HUES6 (cell line): Measurements from ENCODE around the gene SLC22A16.

Source experiments
- H3K27ac ChIP-seq: 2 replicates; pipeline ENCODE4 v1.7.0; 2013; ENCODE audit warnings: low read depth, mild to moderate bottlenecking, low read length, inconsistent platforms
- H3K27me3 ChIP-seq: 2 replicates; pipeline ENCODE4 v1.6.1; 2013; ENCODE audit warnings: low read length; ENCODE audit not compliant: control insufficient read depth, insufficient read depth
- H3K36me3 ChIP-seq: 2 replicates; pipeline ENCODE4 v1.6.1; 2013; ENCODE audit warnings: low read length; ENCODE audit not compliant: control insufficient read depth, insufficient read depth
- H3K4me1 ChIP-seq: 2 replicates; pipeline ENCODE4 v1.6.1; 2013; ENCODE audit warnings: low read length; ENCODE audit not compliant: control insufficient read depth, insufficient read depth
- H3K4me3 ChIP-seq: 2 replicates; pipeline ENCODE4 v1.5.1; 2013; ENCODE audit warnings: low read depth, low read length
- H3K9ac ChIP-seq: one replicate; pipeline ENCODE4 v1.6.1; 2013; ENCODE audit warnings: mild to moderate bottlenecking, low read length
- H3K9me3 ChIP-seq: 2 replicates; pipeline ENCODE4 v1.6.1; 2013; ENCODE audit warnings: low read depth, low read length; ENCODE audit not compliant: control insufficient read depth, insufficient read depth

The SLC22A16 gene

DNA sequence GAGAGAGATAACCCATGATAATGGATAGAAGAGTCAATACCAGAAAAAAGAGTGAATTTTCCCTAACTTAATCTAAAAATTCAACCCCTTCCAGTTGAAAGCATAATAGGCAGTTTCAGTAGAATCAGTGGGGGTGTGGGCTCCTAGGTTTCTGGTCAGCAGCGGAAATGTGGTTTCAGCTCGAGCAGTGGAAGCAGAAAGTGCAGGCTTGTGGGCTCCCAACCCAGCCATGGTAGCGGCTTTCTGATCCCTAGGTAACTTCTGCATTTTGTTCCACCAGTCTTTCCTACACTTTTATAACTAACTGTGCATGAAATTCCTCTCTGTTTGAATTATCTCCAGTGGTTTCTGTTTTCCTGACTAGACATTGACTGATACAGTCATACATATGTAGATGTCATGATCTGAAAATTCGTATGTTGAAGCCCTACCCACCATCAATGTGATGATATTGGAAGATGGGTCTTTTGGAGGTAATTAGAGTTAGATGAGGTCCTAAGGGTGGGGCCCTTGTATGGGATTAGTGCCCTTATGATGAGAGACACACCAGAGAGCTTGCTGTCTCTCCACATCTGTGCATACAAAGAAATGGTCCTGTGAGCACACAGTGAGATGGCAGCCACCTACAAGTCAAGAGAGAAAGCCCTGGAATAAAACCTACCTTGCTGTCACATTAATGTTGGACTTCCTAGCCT lies 54.5 kb downstream of the SLC22A16 start:
- Histone ChIP-seq H3K9me3 (peaks cover 6% of the 10 kb centered on the region; the same call in 1 of the 2 replicates), H3K27ac (no peak overlapping the region), H3K9ac (no peak overlapping the region), H3K4me3 (no peak overlapping the region), H3K36me3 (no peaks in the 10 kb centered on the region), H3K27me3 (no peaks in the 10 kb centered on the region), H3K4me1 (no peaks in the 10 kb centered on the region)

DNA sequence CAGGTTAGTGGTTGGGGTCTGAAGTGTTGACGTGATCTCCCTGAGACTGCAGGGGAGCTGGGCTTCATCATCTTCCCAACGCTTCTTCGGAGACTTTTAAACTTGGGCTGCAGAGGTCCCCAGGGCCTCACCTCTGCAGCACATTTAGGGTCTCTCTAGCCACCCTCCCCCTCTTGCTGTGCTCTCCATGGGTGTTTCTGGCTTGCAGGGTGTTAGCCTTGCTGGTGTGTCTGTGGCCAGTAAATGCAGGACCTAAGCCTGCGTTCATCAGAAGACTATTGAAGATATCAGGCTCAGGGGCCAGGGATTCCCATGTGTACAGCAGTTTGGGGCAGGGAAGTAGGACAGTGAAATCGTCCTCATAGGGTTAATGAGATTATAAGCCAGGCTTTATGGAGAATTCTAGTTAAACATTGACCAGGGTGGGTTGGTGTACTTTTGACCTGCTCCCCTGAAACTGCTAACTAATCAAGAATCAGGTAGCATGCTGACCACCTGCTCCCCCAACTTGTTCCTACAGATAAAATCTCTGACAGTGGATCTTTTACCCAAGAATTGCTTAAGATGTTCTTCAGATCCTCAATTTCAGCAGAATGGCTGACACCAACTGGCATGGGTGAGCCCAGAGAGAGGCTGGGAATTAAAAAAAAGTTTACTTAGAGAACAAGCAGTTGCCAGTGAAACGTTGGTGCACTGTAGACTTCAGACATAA lies 57.2 kb downstream of the SLC22A16 start:
- H3K27me3 ChIP-seq = no peaks in the 10 kb centered on the region
- no peak overlapping the region for H3K4me3 ChIP-seq
- H3K27ac ChIP-seq = no peak overlapping the region
- H3K4me1 ChIP-seq = no peaks in the 10 kb centered on the region
- H3K9ac ChIP-seq = no peak overlapping the region
- H3K9me3 ChIP-seq = peaks cover 9% of the 10 kb centered on the region; the same call in 1 of the 2 replicates
- H3K36me3 ChIP-seq = no peaks in the 10 kb centered on the region

GRCh38 chr6:110418594-110418993 lies 57.8 kb downstream of the SLC22A16 start:
- H3K9me3 ChIP-seq = peaks cover 9% of the 10 kb centered on the region; the same call in 1 of the 2 replicates
- H3K27ac ChIP-seq = no peak overlapping the region
- H3K36me3 ChIP-seq = no peaks in the 10 kb centered on the region
- H3K27me3 ChIP-seq = no peaks in the 10 kb centered on the region
- H3K4me3 ChIP-seq = no peak overlapping the region
- H3K4me1 ChIP-seq = no peaks in the 10 kb centered on the region
- no peak overlapping the region for H3K9ac ChIP-seq

- Histone ChIP-seq H3K27me3 (no peaks in the 10 kb centered on the region), H3K36me3 (no peaks in the 10 kb centered on the region), H3K9ac (no peak within 1 kb of the TSS), H3K27ac (no peak within 1 kb of the TSS), H3K4me1 (no peaks in the 10 kb centered on the region), H3K4me3 (no peak within 1 kb of the TSS), H3K9me3 (peaks cover 3% of the 10 kb centered on the region; the same call in 1 of the 2 replicates)
Observed at GRCh38 chr6:110415086-110415916, 61.1 kb downstream of the SLC22A16 start, which contains the start of gene DDO. TSS of gene DDO (minus strand) at chr6:110415575. CDS start at chr6:110413462, 2,113 bp downstream.

DNA sequence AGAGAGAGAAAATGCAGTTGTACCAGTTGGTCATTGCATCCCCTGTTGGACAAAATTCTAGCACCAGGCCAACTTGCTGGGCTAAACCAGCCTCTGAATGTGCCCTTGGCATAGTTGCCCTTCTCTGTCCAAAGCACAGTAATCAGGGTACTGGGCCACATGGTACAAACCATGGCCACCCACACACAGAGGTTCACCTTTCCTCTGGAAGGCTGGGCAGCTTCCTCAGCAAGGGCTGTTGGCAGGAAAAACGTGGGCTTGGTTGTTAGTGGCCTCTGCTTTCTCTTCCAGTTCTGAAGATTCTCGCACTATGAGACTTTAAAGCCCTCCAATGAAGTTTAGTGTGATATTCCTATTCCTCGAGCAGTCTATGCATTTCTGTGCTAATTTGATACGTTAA lies 61.7 kb downstream of the SLC22A16 start:
- H3K27ac ChIP-seq = no peak overlapping the region
- H3K4me3 ChIP-seq = no peak overlapping the region
- H3K4me1 ChIP-seq = no peaks in the 10 kb centered on the region
- no peaks in the 10 kb centered on the region for H3K27me3 ChIP-seq
- no peaks in the 10 kb centered on the region for H3K36me3 ChIP-seq
- H3K9ac ChIP-seq = no peak overlapping the region
- H3K9me3 ChIP-seq = peaks cover 3% of the 10 kb centered on the region; the same call in 1 of the 2 replicates

GRCh38 chr6:110412360-110412759 lies 64.1 kb downstream of the SLC22A16 start:
- H3K36me3 ChIP-seq = no peaks in the 10 kb centered on the region
- no peak overlapping the region for H3K27ac ChIP-seq
- no peak overlapping the region for H3K4me3 ChIP-seq
- H3K27me3 ChIP-seq = no peaks in the 10 kb centered on the region
- no peak overlapping the region for H3K9ac ChIP-seq
- peaks cover 3% of the 10 kb centered on the region; the same call in 1 of the 2 replicates for H3K9me3 ChIP-seq
- H3K4me1 ChIP-seq = no peaks in the 10 kb centered on the region

- no peaks in the 10 kb centered on the region for H3K9me3 ChIP-seq
- H3K27me3 ChIP-seq = no peaks in the 10 kb centered on the region
- H3K4me3 ChIP-seq = no peak overlapping the region
- H3K9ac ChIP-seq = no peak overlapping the region
- no peaks in the 10 kb centered on the region for H3K36me3 ChIP-seq
- no peaks in the 10 kb centered on the region for H3K4me1 ChIP-seq
- no peak overlapping the region for H3K27ac ChIP-seq
Observed at GRCh38 chr6:110410511-110410910, 65.9 kb downstream of the SLC22A16 start.

DNA sequence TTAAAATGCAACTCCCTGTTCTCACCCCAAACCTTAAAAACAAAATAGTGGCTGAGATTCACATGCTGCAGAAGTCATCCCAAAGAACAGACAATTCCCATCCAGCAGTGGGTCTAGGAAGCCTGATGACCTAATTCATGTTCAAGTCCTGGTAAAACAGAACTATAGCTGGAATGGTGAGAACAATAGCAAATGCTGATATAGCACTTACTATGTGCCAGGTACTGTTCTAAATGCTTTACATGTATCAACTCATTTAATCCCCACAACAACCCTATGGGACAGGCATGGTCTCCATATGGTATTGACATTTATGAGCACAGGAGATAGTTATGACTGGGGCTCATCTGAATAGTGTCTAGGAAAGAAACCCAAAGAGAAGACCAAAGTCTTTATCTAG lies 66.6 kb downstream of the SLC22A16 start:
- Histone ChIP-seq H3K9ac (no peak overlapping the region), H3K27me3 (no peaks in the 10 kb centered on the region), H3K36me3 (no peaks in the 10 kb centered on the region), H3K4me1 (no peaks in the 10 kb centered on the region), H3K27ac (no peak overlapping the region), H3K9me3 (no peaks in the 10 kb centered on the region), H3K4me3 (no peak overlapping the region)

DNA sequence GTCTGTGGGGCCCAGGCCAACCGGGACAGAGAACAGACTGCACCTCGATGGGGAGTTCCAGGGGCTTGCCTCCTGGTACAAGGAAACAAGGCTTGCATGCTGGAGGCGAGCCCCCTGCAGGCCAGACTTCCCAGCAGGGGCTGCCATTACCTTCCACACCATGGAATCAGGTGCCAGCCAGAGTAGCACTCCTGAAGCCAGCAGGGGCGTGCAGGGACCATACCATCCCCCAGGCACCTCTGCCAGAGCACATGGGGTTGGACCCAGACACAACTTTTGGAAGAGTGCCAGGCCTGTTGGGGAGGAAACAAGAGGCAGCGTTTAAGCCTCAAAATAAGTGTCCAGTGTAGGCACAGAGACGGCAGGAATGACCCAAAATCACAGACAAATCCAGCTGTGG lies 67.5 kb downstream of the SLC22A16 start:
- no peak overlapping the region for H3K9ac ChIP-seq
- no peaks in the 10 kb centered on the region for H3K36me3 ChIP-seq
- H3K4me3 ChIP-seq = no peak overlapping the region
- H3K4me1 ChIP-seq = no peaks in the 10 kb centered on the region
- H3K9me3 ChIP-seq = no peaks in the 10 kb centered on the region
- no peaks in the 10 kb centered on the region for H3K27me3 ChIP-seq
- H3K27ac ChIP-seq = no peak overlapping the region

- Histone ChIP-seq H3K4me1 (no peaks in the 10 kb centered on the region), H3K9me3 (no peaks in the 10 kb centered on the region)
Observed at GRCh38 chr6:110404607-110405006, 71.8 kb downstream of the SLC22A16 start.

More at GRCh38 chr6:110404607-110405006, 71.8 kb downstream of the SLC22A16 start:
- Histone ChIP-seq H3K36me3 (no peaks in the 10 kb centered on the region), H3K4me3 (no peak overlapping the region), H3K9ac (no peak overlapping the region), H3K27me3 (no peaks in the 10 kb centered on the region), H3K27ac (no peak overlapping the region)
